ENCODE measurements around the gene ZNRD2.

ZNRD2 gene

GRCh38 chr11:65590240-65590738, 20.0 kb downstream of the ZNRD2 start:
- peak; percentile 99 for DNase-seq

DNA sequence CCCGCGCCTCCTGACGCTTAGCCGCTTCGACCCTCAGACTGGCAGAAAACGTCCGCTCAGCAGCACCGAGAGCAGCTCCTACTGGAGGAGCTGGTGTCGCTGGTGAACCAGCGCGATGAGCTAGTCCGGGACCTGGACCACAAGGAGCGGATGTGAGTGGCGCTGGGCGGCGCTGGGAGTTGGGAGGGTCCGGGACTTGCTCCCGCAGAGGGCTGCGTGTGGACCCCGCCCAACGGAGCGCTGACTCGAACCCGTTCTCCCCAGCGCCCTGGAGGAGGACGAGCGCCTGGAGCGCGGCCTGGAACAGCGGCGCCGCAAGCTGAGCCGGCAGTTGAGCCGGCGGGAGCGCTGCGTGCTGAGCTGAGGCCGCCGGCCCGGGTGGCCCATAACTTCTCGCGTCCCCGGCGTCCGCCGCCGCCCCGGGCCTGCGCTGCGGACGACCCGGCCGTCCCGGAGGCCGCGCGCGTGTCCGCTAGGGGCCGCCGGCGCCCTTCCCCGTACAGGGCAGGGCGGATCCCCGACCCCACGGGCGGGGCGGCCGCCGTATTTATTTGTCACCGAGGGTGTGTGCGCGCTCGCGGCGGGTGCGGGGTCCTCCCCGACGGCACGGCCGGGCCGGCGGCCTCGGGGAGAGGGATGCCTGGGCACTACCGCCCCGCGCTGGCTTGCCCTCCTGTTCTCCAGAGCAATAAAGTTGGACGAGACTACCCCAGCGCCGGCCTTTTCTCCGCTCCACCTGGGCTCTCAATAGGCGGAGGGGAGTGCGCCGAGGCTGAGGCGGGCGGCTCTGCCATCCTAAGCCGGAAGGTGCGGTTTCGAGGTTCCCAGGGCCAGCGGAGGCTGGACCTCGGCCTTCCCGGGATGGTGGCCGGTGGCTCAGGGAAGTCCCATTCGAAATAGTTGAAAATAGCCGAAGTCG, 21.9 kb downstream of the ZNRD2 start:
- no peak for DNase-seq

GRCh38 chr11:65592858-65593517, 22.7 kb downstream of the ZNRD2 start:
- no peak for DNase-seq

DNA sequence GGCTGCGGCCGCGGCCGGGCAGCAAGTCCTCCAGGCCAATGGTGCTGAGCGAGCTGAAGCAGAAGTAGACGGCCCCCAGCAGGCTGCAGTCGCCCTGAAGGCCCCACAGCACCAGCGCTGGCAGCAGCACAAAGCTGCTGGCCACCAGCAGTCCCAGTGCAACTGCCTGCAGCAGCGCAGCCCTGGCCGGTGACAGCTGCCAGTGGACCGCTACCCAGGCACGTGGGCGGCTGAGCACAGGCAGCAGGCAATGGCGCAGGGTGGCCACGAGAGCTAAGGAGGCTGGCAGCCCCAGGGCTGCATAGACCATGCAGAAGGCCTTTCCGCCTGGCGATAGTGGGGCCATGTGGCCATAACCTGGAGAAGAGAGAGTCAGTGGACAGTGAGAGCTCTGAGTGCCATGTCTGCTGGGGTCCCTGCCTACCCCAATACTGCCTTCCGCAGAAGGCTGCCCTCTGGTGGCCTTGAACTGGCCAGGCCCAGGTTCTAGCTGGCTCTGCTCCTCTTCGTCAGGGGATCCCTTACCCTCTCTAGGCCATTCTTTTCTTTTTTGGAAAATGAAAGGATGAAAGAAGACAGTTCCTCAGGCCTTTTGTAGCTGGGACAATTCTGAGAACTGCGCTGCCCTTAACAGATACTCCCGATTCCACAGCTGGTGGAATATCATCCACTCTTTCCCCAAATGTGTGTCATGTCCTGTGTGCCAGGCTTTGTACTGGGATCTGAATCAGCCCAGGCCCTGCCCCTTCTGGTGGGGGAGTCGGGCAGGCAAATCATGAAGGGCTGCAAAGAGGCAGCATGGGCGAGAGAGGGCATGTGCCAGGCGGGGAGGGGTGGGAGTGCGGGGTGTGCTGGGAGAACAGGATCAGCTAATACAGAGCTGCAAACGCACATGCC, 23.5 kb downstream of the ZNRD2 start:
- peak; percentile 54 for DNase-seq

DNA sequence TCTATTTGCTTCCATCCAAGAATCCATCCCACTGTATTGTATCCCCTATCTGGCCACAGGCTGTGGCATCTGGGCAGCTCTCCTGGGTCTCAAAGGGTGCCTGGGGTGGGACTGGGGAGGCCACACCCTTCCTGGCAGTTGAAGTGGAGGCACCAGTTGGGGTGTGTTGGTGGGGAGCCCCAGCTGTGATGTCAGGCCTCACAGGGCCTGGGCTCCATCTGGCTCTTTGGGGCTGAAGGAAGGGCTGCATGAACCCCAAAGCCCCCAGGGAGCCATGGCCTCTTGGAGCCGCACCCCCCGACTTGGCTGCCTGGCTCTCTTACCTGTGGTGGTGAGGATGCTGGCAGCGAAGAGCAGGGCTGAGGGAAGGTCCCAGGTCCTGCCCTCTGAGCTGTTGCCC, 24.9 kb downstream of the ZNRD2 start:
- DNase-seq: no peak

DNA sequence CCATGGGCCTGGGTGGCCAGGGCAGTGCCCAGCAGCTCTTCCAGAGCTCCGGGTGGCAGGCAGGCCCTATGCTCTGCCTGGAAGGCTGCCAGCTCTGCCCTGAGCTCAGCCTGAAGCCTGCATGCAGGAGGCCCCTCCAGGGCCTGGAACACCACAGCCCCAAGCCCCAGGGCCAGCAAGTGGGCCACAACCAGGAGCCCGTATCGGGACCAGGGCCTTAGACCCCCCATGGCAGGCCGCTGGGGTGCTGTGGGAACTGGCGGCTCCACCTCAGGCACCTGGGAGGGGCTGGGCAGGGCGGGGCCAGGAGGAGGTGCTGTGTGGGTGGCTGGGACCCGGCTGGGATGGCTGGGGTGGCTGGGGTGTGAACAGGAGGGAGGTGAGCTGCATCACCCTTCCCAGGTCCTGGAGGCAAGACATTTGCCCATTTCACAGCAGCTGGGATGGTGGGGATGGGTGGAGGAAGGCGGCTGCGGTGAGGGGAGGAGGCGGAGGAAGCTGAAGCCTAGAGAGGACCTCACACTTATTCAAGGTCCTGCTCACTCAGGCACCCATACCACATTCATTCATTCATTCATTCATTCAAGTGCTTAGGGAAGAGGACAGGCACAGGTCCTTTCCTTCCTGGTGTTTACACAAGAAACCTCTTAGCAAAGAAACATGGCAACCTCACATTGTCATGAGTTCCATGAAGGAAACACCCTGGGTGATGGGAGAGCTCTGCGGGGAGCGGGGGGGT, 25.4 kb downstream of the ZNRD2 start, which contains the start of gene KCNK7:
Gene KCNK7 (minus strand): TSS at position 258 of the 739 bp plus-strand sequence. CDS start 28 bp downstream, at position 230.
- DNase-seq: peak; percentile 56

GRCh38 chr11:65596520-65596919, 26.2 kb downstream of the ZNRD2 start:
- DNase-seq: no peak

- no peak for DNase-seq
Measured at GRCh38 chr11:65598258-65598699, 28.0 kb downstream of the ZNRD2 start.

GRCh38 chr11:65599216-65599954, 29.1 kb downstream of the ZNRD2 start:
- DNase-seq: no peak

DNA sequence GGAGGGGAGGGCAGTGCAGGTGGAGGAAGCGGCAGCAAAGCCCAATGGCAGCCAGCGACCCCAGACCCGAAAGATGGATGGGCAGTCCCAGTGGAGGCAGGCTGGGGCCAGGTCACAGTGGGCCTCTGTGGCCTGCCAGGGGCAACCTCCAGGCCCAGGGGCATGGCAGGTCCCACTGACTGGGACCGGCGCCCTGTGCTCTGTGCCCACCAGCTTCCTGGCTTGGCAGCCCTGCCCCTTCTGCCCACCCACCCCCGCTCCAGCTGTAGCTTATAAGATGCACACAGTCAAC, 29.6 kb downstream of the ZNRD2 start:
- no peak for DNase-seq

DNA sequence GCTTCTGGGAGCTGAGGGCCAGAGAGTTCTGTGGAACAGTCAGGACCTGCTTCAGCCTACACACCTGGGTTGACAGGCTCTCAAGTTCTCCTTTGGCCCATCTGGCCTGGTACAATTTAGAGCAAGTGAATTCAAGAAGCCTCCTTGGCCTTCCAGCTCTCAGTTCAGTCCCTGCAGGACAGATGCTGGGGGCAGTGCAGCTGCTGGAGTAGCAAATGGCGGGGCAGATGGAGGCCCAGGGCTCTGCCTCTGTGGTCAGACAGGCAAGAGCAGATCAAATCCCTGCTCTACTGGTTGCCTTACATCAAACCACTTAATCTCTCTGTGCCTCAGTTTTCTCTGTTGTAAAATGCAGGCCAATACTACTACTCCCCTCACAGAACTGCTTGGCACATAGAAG, 34.0 kb downstream of the ZNRD2 start:
- DNase-seq: no peak

DNA sequence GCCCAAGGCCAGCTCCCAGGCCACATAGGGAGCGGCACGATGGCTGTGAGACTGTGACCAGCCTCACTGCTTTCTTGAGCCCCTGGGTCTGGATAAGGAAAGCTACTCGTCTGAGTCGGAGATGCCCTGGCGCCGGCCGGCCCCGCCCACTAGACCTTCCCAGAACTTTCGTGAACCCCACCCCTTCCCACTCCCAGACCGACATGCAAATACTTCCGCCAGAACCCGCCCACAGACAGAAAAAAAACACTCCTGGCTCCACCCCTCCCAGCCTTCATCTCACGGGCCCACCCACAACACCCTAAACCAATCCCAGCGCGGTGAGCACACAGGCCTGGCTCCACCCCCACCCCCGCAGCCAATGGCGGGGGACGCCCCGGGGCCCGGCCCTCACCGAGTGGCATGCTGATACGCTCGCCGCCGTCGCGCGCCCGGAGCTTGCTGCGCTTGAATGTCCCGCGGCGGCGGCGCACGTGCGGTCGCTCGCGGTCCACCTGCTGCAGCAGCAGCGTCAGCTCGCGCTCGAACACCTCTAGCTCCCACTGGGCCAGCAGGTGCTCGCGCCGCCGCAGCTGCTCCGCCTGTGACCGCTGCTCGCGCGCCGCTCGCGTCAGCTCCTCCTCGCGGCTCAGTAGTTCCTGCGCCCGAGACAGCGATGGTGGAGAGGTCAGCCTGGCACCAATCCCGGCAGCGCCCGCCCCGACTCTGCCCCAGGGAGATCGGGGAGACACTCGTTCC, 36.8 kb downstream of the ZNRD2 start:
- no peak for DNase-seq

GRCh38 chr11:65607614-65608426, 37.5 kb downstream of the ZNRD2 start:
- DNase-seq: no peak

DNA sequence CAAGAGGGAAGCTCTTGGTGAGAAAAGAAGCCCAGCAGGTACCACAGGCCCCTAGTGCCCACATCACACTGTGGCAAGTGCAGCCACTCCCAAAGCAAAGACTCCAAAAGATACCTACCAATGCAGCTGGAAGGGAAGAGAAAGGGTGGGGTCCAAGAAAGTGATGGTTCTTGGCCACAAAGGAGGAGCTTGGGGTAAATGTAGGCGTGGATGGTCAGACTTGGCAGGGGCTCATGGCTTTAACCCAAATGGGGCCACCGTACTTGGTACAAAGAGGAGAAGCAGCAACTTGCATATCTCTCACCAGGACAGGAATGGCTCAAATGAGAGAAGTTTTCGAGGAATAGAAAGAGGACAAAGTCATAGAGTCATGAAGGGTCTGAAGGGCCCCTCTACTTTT, 39.0 kb downstream of the ZNRD2 start:
- DNase-seq: no peak

DNA sequence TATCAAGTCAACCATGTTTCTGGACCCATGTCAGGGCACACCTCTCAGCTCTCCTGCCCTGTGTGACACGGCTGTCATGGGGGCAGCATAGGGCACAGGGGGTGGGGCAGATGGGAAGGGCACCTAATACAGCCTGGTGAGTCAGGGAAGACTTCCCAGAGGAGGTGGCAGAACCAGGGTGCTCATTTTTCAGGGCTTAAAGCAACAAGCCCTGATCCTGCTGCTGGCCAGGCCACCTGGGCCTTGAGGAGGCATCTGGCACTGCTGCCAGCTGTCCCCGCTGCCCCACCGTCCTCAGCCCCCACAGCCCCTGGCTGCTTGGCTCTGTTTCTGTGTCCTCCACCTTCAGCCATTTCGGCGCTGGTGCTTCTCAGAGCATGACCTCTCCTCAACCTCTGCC, 39.4 kb downstream of the ZNRD2 start:
- DNase-seq: no peak

DNA sequence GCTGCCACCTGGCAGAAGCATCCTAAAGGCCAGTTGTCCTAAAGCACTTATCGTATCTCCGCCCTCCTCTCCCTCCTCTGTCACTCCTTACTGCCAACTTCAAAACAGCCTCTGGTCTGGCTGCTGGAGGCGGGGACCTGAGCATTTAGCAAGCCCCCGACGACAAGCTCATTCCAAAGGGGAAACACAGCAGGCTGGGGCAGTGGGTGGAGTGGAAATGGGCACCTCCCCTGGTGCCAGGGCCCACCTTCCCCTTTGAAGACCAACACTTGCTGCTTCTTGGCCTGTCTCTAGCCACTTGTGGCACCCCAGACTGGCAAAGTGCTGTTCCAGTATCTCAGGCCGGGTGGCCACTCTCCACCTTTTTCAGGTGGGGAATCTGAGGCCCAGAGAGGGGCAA, 40.1 kb downstream of the ZNRD2 start:
- no peak for DNase-seq

DNA sequence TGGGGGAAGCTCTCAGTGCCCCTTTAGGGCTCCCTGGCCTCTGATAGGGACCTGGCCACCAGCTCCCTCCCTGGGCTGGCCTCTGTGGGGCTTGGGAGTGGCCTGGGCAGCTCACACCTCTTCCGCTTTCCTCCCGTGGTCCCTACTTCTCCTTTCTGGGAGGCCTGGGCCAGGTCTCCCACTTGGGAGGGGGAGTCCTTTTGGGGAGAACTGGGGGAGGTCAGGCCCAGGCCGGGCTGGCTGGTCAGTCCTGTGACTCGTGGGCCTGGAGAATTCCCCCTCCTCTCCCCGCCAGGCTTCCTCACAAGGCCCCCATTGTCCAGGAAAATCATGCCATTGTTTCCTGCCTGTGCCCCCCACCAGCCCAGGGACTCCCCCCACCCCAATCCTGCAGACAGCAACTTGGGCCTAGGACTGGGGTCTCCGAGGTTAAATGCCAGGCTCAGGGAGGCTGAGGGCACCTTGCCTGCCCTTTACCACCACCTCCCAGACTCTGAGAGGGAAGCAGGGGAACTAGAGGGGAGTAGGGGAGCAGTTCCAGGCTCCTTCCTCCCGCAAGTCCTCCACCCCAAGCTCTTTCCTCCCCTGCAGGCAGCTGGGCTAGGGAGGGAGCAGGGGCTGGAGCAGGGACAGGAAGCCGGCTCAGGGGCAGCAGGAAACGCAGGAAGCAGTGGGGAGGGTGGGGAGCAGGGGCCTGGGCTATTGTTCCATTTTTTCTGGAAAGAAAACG, 40.9 kb downstream of the ZNRD2 start:
- DNase-seq: no peak

GRCh38 chr11:65611758-65612603, 41.7 kb downstream of the ZNRD2 start:
- no peak for DNase-seq

Measured in RPMI8226 (cell line).